ENCODE results near the gene HOXA9. TPM values are rescaled to one million over a fixed set of nuclear protein-coding genes. Genes with fewer than 3 reads are reported as not detected.

The HOXA9 gene
- total and polyA plus RNA-seq, 8 donors = 0.25 to 68.1 TPM; not detected in 6

- Histone ChIP-seq H3K4me3 (peak overlapping the region; percentile 43 to 65 (median 54)), H3K27me3 (peaks cover 8 to 100% (median 96%) of the 10 kb centered on the region in 3 donors), H3K36me3 (no peaks in the 10 kb centered on the region), H3K27ac (peak overlapping the region in 4 of 5 donors; percentile 62 to 99 (median 74)), H3K9me3 (no peaks in the 10 kb centered on the region), H3K4me1 (peaks cover 12 to 72% (median 54%) of the 10 kb centered on the region in 4 donors)
- DNase-seq = peak in 1 of 2 donors; percentile 17
- 14 to 26% (median 17%) methylated on average over 24 to 30 of the region's 30 CpGs for WGBS, 5 donors
- intact Hi-C loops (cut with DNase I; ENCODE audit: low total_unique reads) = no loop called here
- no peak for TF ChIP-seq POLR2A (IDR thresholded peaks at IDR 0.05)
- no peak for TF ChIP-seq CTCF (IDR thresholded peaks at IDR 0.05)
- no peak for TF ChIP-seq POLR2AphosphoS5 (IDR thresholded peaks at IDR 0.05)
- TF ChIP-seq EP300 (IDR thresholded peaks at IDR 0.05) = no peak
Measured at GRCh38 chr7:27156916-27157701, 8.2 kb downstream of the HOXA9 start.

- intact Hi-C loops (cut with DNase I; ENCODE audit: low total_unique reads) = no loop called here
Measured at GRCh38 chr7:27156508-27156898, 8.8 kb downstream of the HOXA9 start, which contains the start of gene HOXA7. TSS of gene HOXA7 (minus strand) at chr7:27156675. CDS start at chr7:27156545, 130 bp downstream.

GRCh38 chr7:27155816-27156507 lies 9.4 kb downstream of the HOXA9 start:
- intact Hi-C loops (cut with DNase I; ENCODE audit: low total_unique reads) = no loop called here
- peak in 1 of 2 donors; percentile 24 for DNase-seq
- TF ChIP-seq EP300 (IDR thresholded peaks at IDR 0.05) (no peak), CTCF (IDR thresholded peaks at IDR 0.05) (no peak), POLR2AphosphoS5 (IDR thresholded peaks at IDR 0.05) (no peak), POLR2A (IDR thresholded peaks at IDR 0.05) (no peak)
- WGBS, 5 donors = 5 to 7% (median 5%) methylated on average over 41 to 63 of the region's 63 CpGs
- Histone ChIP-seq H3K27me3 (peaks cover 8 to 100% (median 96%) of the 10 kb centered on the region in 3 donors), H3K4me3 (peak overlapping the region; percentile 43 to 65 (median 54)), H3K4me1 (peaks cover 13 to 73% (median 54%) of the 10 kb centered on the region in 4 donors), H3K27ac (peak overlapping the region; percentile 30 to 99 (median 62)), H3K9me3 (no peaks in the 10 kb centered on the region), H3K36me3 (no peaks in the 10 kb centered on the region)

More at GRCh38 chr7:27156508-27156898, 8.8 kb downstream of the HOXA9 start, which contains the start of gene HOXA7:
- Histone ChIP-seq H3K4me3 (peak within 1 kb of the TSS; percentile 43 to 65 (median 54)), H3K4me1 (peaks cover 13 to 73% (median 57%) of the 10 kb centered on the region in 4 donors), H3K27me3 (peaks cover 8 to 100% (median 96%) of the 10 kb centered on the region in 3 donors), H3K27ac (peak within 1 kb of the TSS; percentile 30 to 99 (median 62)), H3K9me3 (no peaks in the 10 kb centered on the region), H3K36me3 (no peaks in the 10 kb centered on the region)
- 3 to 10% (median 8%) methylated on average over 15 to 33 of the region's 33 CpGs for WGBS, 5 donors
- TF ChIP-seq POLR2AphosphoS5 (IDR thresholded peaks at IDR 0.05) (no peak), CTCF (IDR thresholded peaks at IDR 0.05) (no peak), POLR2A (IDR thresholded peaks at IDR 0.05) (no peak), EP300 (IDR thresholded peaks at IDR 0.05) (no peak)
- peak; percentile 31 to 84 for DNase-seq

All from stomach (tissue), 9 donors.